ENCODE measurements around the gene VASP.

- TF ChIP-seq TEAD4 (IDR thresholded peaks at IDR 0.05) (no peak), EP300 (IDR thresholded peaks at IDR 0.05; ENCODE audit: borderline replicate concordance) (no peak), NFIC (IDR thresholded peaks at IDR 0.05) (no peak), MAX (IDR thresholded peaks at IDR 0.05) (no peak), ZBTB7A (IDR thresholded peaks at IDR 0.05; ENCODE audit: low read depth) (no peak), EGR1 (IDR thresholded peaks at IDR 0.05) (no peak), TCF12 (IDR thresholded peaks at IDR 0.05; ENCODE audit: low read depth) (no peak), USF1 (IDR thresholded peaks at IDR 0.05) (no peak), TAF1 (IDR thresholded peaks at IDR 0.05; ENCODE audit: low read depth) (no peak), RAD21 (IDR thresholded peaks at IDR 0.05; ENCODE audit: low read depth) (no peak), YY1 (IDR thresholded peaks at IDR 0.05; ENCODE audit: low read depth) (no peak), FOXM1 (IDR thresholded peaks at IDR 0.05; ENCODE audit: borderline replicate concordance, low read depth) (no peak)
Measured at GRCh38 chr19:45517641-45518468, 10.6 kb downstream of the VASP start.
